Neuronal stem cell (in vitro differentiated cells): Measurements from ENCODE around the gene DFFA.

Source experiments
- DNase-seq: peaks from one replicate; pipeline ENCODE4 v3.0.0-alpha.2; 2013; ENCODE audit warnings: low spot score
- H2AFZ ChIP-seq: one replicate; pipeline ENCODE4 v1.6.1; 2013; ENCODE audit warnings: mild to moderate bottlenecking, low read length, inconsistent platforms
- H2AK5ac ChIP-seq: 2 replicates; pipeline ENCODE4 v1.6.1; 2013; ENCODE audit warnings: low read depth, mild to moderate bottlenecking, inconsistent platforms, low read length, moderate library complexity, mixed read lengths
- H2BK120ac ChIP-seq: 2 replicates; pipeline ENCODE4 v1.6.1; 2013; ENCODE audit warnings: low read depth, mild to moderate bottlenecking, inconsistent platforms, low read length, moderate library complexity, mixed read lengths
- H2BK12ac ChIP-seq: one replicate; pipeline ENCODE4 v1.6.1; 2013; ENCODE audit warnings: low read length, inconsistent platforms
- H2BK15ac ChIP-seq: 2 replicates; pipeline ENCODE4 v1.6.1; 2013; ENCODE audit warnings: mild to moderate bottlenecking, low read length, inconsistent platforms, mixed read lengths
- H2BK5ac ChIP-seq: one replicate; pipeline ENCODE4 v1.6.1; 2013; ENCODE audit warnings: inconsistent platforms, mild to moderate bottlenecking, low read length, moderate library complexity
- H3K14ac ChIP-seq: one replicate; pipeline ENCODE4 v1.6.1; 2013; ENCODE audit warnings: low read length, inconsistent platforms
- H3K18ac ChIP-seq: 2 replicates; pipeline ENCODE4 v1.6.1; 2013; ENCODE audit warnings: low read length, inconsistent platforms
- H3K23ac ChIP-seq: 2 replicates; pipeline ENCODE4 v1.6.1; 2013; ENCODE audit warnings: low read depth, mild to moderate bottlenecking, mixed read lengths, low read length, inconsistent platforms; ENCODE audit not compliant: poor library complexity
- H3K27ac ChIP-seq: replicated peaks from 3 replicates; pipeline ENCODE4 v1.5.1; 2013; ENCODE audit warnings: low read length, inconsistent platforms
- H3K27me3 ChIP-seq, 3 experiments: 2 replicates each; pipeline ENCODE4 v1.6.1; 2013; ENCODE audit warnings: low read length in 3 of 3, mild to moderate bottlenecking in 2 of 3, inconsistent platforms in 1 of 3, low read depth in 1 of 3, mixed read lengths in 1 of 3, moderate library complexity in 1 of 3; ENCODE audit not compliant: control insufficient read depth in 3 of 3, insufficient read depth in 3 of 3
- H3K36me3 ChIP-seq, 2 donors: replicated peaks in 1 of 2; 2 replicates each; pipeline ENCODE4 v1.6.1; 2013; ENCODE audit warnings: low read length in 2 of 2; ENCODE audit not compliant: control insufficient read depth in 2 of 2, insufficient read depth in 2 of 2
- H3K4ac ChIP-seq: 2 replicates; pipeline ENCODE4 v1.6.1; 2013; ENCODE audit warnings: inconsistent platforms, mild to moderate bottlenecking, low read length, moderate library complexity
- H3K4me1 ChIP-seq, 2 donors: 1 replicate in 1 of 2; 2 replicates in 1 of 2; pipeline ENCODE4 v1.6.1; 2013; ENCODE audit warnings: low read length in 2 of 2, low read depth in 1 of 2; ENCODE audit not compliant: control insufficient read depth in 2 of 2, insufficient read depth in 1 of 2
- H3K4me2 ChIP-seq: one replicate; pipeline ENCODE4 v1.6.1; 2013; ENCODE audit warnings: mild to moderate bottlenecking, low read length, inconsistent platforms; ENCODE audit not compliant: insufficient read depth, poor library complexity, severe bottlenecking
- H3K4me3 ChIP-seq, 2 donors: 2 replicates each; pipeline ENCODE4 v1.5.1; 2013; ENCODE audit warnings: low read length in 2 of 2, mild to moderate bottlenecking in 2 of 2, inconsistent platforms in 1 of 2, moderate library complexity in 1 of 2
- H3K79me1 ChIP-seq: one replicate; pipeline ENCODE4 v1.6.1; 2013; ENCODE audit warnings: low read depth, mild to moderate bottlenecking, inconsistent platforms, low read length, moderate library complexity
- H3K9ac ChIP-seq: one replicate; pipeline ENCODE4 v1.6.1; 2013; ENCODE audit warnings: mild to moderate bottlenecking, low read depth, low read length, inconsistent platforms; ENCODE audit not compliant: poor library complexity
- H3K9me3 ChIP-seq, 2 donors: replicated peaks in 1 of 2; 2 replicates each; pipeline versions ENCODE3 to v1.6.1; 2013; ENCODE audit warnings: low read length in 2 of 2, mild to moderate bottlenecking in 2 of 2, inconsistent platforms in 1 of 2, low read depth in 1 of 2, mixed read lengths in 1 of 2, moderate library complexity in 1 of 2; ENCODE audit not compliant: control insufficient read depth in 2 of 2, insufficient read depth in 1 of 2
- H4K8ac ChIP-seq: one replicate; pipeline ENCODE4 v1.6.1; 2013; ENCODE audit warnings: low read depth, mild to moderate bottlenecking, inconsistent platforms, low read length, moderate library complexity
- H4K91ac ChIP-seq: one replicate; pipeline ENCODE4 v1.6.1; 2013; ENCODE audit warnings: low read length, low read depth, mild to moderate bottlenecking, inconsistent platforms; ENCODE audit not compliant: poor library complexity
- WGBS, 2 donors: extraction: QIAGEN DNeasy Blood & Tissue Kit; methylation state at CpG; one replicate each; pipeline ENCODE4 v1.1.7; 2013; ENCODE audit warnings: missing lambda C conversion rate in 2 of 2, mixed read lengths in 1 of 2; ENCODE audit not compliant: insufficient read length in 2 of 2, insufficient replicate concordance in 1 of 2; ENCODE audit errors: extremely low coverage in 2 of 2; 5-methylcytosine and 5-hydroxymethylcytosine counted together

DFFA gene

GRCh38 chr1:10471411-10472219, 714 bp downstream of the DFFA start:
- H2BK12ac ChIP-seq, result no peak overlapping the region
- H3K23ac ChIP-seq, result no peak overlapping the region
- H3K9ac ChIP-seq, result peak overlapping the region; percentile 84
- peak overlapping the region; percentile 80 to 90 for H3K4me3 ChIP-seq
- H4K91ac ChIP-seq, result no peak overlapping the region
- no peak overlapping the region for H3K4ac ChIP-seq
- DNase-seq, result no peak
- no peak overlapping the region for H2BK15ac ChIP-seq
- WGBS, 2 donors, result no CpG with 5 or more reads among the region's 23 CpGs
- H2BK120ac ChIP-seq, result no peak overlapping the region
- peak overlapping the region; percentile 94 for H3K18ac ChIP-seq
- no peaks in the 10 kb centered on the region for H3K79me1 ChIP-seq
- H3K9me3 ChIP-seq, result no peaks in the 10 kb centered on the region
- H2AFZ ChIP-seq, result peak overlapping the region; percentile 97
- H3K36me3 ChIP-seq, result peaks cover 19 to 26% of the 10 kb centered on the region in 2 donors
- H3K4me2 ChIP-seq, result peak overlapping the region; percentile 65
- H4K8ac ChIP-seq, result no peak overlapping the region
- H2AK5ac ChIP-seq, result peak overlapping the region; percentile 16
- peak overlapping the region; percentile 26 for H2BK5ac ChIP-seq
- peaks cover 1 to 16% of the 10 kb centered on the region in 2 donors for H3K4me1 ChIP-seq
- no peaks in the 10 kb centered on the region for H3K27me3 ChIP-seq
- peak overlapping the region; percentile 42 for H3K14ac ChIP-seq
- H3K27ac ChIP-seq, result peak overlapping the region; percentile 59

- Histone ChIP-seq H3K4me1 (peaks cover 1 to 7% of the 10 kb centered on the region in 2 donors), H3K27me3 (no peaks in the 10 kb centered on the region), H3K4me2 (no peak overlapping the region), H2BK12ac (no peak overlapping the region), H3K9ac (no peak overlapping the region), H3K23ac (no peak overlapping the region), H3K4ac (no peak overlapping the region), H3K36me3 (peaks cover 22 to 42% of the 10 kb centered on the region in 2 donors), H2BK15ac (no peak overlapping the region), H4K91ac (no peak overlapping the region), H2AFZ (no peak overlapping the region), H2AK5ac (no peak overlapping the region), H3K79me1 (no peaks in the 10 kb centered on the region), H2BK5ac (no peak overlapping the region), H3K27ac (no peak overlapping the region), H4K8ac (no peak overlapping the region), H2BK120ac (no peak overlapping the region), H3K9me3 (no peaks in the 10 kb centered on the region), H3K4me3 (no peak overlapping the region), H3K18ac (no peak overlapping the region), H3K14ac (no peak overlapping the region)
- no peak for DNase-seq
- no CpG with 5 or more reads among the region's 4 CpGs for WGBS, 2 donors
These were observed 2.3 kb downstream of the DFFA start for GRCh38 chr1:10470043-10470442.

GRCh38 chr1:10467078-10467477, 5.3 kb downstream of the DFFA start:
- H3K14ac ChIP-seq, result no peak overlapping the region
- H4K91ac ChIP-seq, result no peak overlapping the region
- no peak for DNase-seq
- H3K18ac ChIP-seq, result no peak overlapping the region
- no peak overlapping the region for H2AFZ ChIP-seq
- no peak overlapping the region for H3K23ac ChIP-seq
- H3K4me3 ChIP-seq, result no peak overlapping the region
- H3K4ac ChIP-seq, result no peak overlapping the region
- no peak overlapping the region for H4K8ac ChIP-seq
- no peaks in the 10 kb centered on the region for H3K27me3 ChIP-seq
- H3K9me3 ChIP-seq, result no peaks in the 10 kb centered on the region
- WGBS, 2 donors, result no CpG with 5 or more reads among the region's 2 CpGs
- peaks cover 1 to 7% of the 10 kb centered on the region in 2 donors for H3K4me1 ChIP-seq
- no peak overlapping the region for H3K27ac ChIP-seq
- H2AK5ac ChIP-seq, result no peak overlapping the region
- no peak overlapping the region for H2BK15ac ChIP-seq
- no peak overlapping the region for H2BK12ac ChIP-seq
- no peak overlapping the region for H2BK5ac ChIP-seq
- H3K9ac ChIP-seq, result no peak overlapping the region
- H3K4me2 ChIP-seq, result no peak overlapping the region
- no peaks in the 10 kb centered on the region for H3K79me1 ChIP-seq
- H2BK120ac ChIP-seq, result no peak overlapping the region
- peaks cover 37 to 65% of the 10 kb centered on the region in 2 donors for H3K36me3 ChIP-seq

DNA sequence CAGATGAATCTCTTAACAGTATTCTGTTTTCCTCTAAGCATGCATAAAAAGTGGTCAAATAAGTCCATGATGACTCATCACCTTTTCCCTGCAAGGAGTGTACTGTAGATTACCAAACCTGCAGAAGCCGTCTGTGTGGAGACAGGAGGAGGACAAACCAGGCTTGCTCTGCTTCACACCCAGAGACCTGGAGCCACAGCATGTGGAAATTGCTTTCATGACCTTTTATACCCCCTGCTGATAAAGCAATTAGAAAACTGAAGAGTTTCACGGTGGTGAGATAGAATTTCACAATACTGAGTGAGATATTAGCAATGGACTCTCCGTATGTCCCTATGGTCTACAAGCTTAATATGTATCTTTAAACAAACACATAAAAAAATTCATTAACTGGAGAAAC, 13.1 kb downstream of the DFFA start:
- Histone ChIP-seq H3K14ac (no peak overlapping the region), H3K23ac (no peak overlapping the region), H3K18ac (no peak overlapping the region), H4K8ac (no peak overlapping the region), H4K91ac (no peak overlapping the region), H2BK12ac (no peak overlapping the region), H3K27ac (no peak overlapping the region), H3K79me1 (no peaks in the 10 kb centered on the region), H3K4me2 (no peak overlapping the region), H3K4ac (no peak overlapping the region), H2AFZ (no peak overlapping the region), H3K4me1 (no peaks in the 10 kb centered on the region), H2BK15ac (no peak overlapping the region), H3K4me3 (no peak overlapping the region), H2BK120ac (no peak overlapping the region), H3K9ac (no peak overlapping the region), H2BK5ac (no peak overlapping the region), H3K36me3 (peaks cover 25 to 52% of the 10 kb centered on the region in 2 donors), H2AK5ac (no peak overlapping the region), H3K9me3 (peaks cover 0 to 5% of the 10 kb centered on the region in 2 donors), H3K27me3 (no peaks in the 10 kb centered on the region)
- WGBS, 2 donors, result no CpG with 5 or more reads among the region's 3 CpGs
- DNase-seq, result no peak
